Activated CD8-positive, alpha-beta memory T cell treated with anti-CD3 and anti-CD28 coated beads, Interleukin-2, amount 50 U/mL, for 4 hours (primary cell): ENCODE data around the gene NFKB1.
"Not testable (repeated sequence)": the region's sequence is repeated elsewhere in the genome, so short reads cannot be mapped to it uniquely, and the experiment has no call there.

Experiments used
- DNase-seq: peaks from one replicate; pipeline ENCODE4 v3.0.0-alpha.2; 2020

NFKB1 gene

GRCh38 chr4:102570211-102570610, 69.1 kb downstream of the NFKB1 start:
- DNase-seq, result not testable (repeated sequence)

GRCh38 chr4:102572452-102572851, 71.3 kb downstream of the NFKB1 start:
- no peak for DNase-seq

- no peak for DNase-seq
Observed at GRCh38 chr4:102574317-102574716, 73.2 kb downstream of the NFKB1 start.

GRCh38 chr4:102575369-102576129, 74.4 kb downstream of the NFKB1 start:
- no peak for DNase-seq

- no peak for DNase-seq
Observed at GRCh38 chr4:102578270-102578669, 77.1 kb downstream of the NFKB1 start.

- no peak for DNase-seq
Observed at GRCh38 chr4:102578819-102579218, 77.7 kb downstream of the NFKB1 start.

- no peak for DNase-seq
Observed at GRCh38 chr4:102579794-102580462, 78.8 kb downstream of the NFKB1 start.

GRCh38 chr4:102580463-102580842, 79.3 kb downstream of the NFKB1 start:
- no peak for DNase-seq

- DNase-seq, result no peak
Observed at GRCh38 chr4:102584091-102584490, 82.9 kb downstream of the NFKB1 start.

GRCh38 chr4:102585329-102585728, 84.2 kb downstream of the NFKB1 start:
- DNase-seq, result no peak

GRCh38 chr4:102586002-102586643, 85.0 kb downstream of the NFKB1 start:
- DNase-seq, result no peak

GRCh38 chr4:102586644-102587021, 85.5 kb downstream of the NFKB1 start:
- peak; percentile 34 for DNase-seq

GRCh38 chr4:102589743-102590142, 88.6 kb downstream of the NFKB1 start:
- no peak for DNase-seq

- DNase-seq, result no peak
Observed at GRCh38 chr4:102592256-102592655, 91.1 kb downstream of the NFKB1 start.

GRCh38 chr4:102593147-102593546, 92.0 kb downstream of the NFKB1 start:
- DNase-seq, result no peak

- no peak for DNase-seq
Observed at GRCh38 chr4:102594000-102594399, 92.8 kb downstream of the NFKB1 start.

- no peak for DNase-seq
Observed at GRCh38 chr4:102596532-102596931, 95.4 kb downstream of the NFKB1 start.

GRCh38 chr4:102598086-102598761, 97.1 kb downstream of the NFKB1 start:
- DNase-seq, result no peak

- no peak for DNase-seq
Observed at GRCh38 chr4:102598762-102599374, 97.7 kb downstream of the NFKB1 start.

- no peak for DNase-seq
Observed at GRCh38 chr4:102599455-102599854, 98.3 kb downstream of the NFKB1 start.

GRCh38 chr4:102599886-102600285, 98.7 kb downstream of the NFKB1 start:
- DNase-seq, result no peak

- DNase-seq, result no peak
Observed at GRCh38 chr4:102600689-102601088, 99.5 kb downstream of the NFKB1 start.

- no peak for DNase-seq
Observed at GRCh38 chr4:102601586-102602227, 100.5 kb downstream of the NFKB1 start.
